ENCODE results near the gene IFI35. TPM values are rescaled to one million over a fixed set of nuclear protein-coding genes. Genes with fewer than 3 reads are reported as not detected.

Gene IFI35
- total RNA-seq, 2 experiments from 2014 or later: 6.3 to 8.6 TPM

DNA sequence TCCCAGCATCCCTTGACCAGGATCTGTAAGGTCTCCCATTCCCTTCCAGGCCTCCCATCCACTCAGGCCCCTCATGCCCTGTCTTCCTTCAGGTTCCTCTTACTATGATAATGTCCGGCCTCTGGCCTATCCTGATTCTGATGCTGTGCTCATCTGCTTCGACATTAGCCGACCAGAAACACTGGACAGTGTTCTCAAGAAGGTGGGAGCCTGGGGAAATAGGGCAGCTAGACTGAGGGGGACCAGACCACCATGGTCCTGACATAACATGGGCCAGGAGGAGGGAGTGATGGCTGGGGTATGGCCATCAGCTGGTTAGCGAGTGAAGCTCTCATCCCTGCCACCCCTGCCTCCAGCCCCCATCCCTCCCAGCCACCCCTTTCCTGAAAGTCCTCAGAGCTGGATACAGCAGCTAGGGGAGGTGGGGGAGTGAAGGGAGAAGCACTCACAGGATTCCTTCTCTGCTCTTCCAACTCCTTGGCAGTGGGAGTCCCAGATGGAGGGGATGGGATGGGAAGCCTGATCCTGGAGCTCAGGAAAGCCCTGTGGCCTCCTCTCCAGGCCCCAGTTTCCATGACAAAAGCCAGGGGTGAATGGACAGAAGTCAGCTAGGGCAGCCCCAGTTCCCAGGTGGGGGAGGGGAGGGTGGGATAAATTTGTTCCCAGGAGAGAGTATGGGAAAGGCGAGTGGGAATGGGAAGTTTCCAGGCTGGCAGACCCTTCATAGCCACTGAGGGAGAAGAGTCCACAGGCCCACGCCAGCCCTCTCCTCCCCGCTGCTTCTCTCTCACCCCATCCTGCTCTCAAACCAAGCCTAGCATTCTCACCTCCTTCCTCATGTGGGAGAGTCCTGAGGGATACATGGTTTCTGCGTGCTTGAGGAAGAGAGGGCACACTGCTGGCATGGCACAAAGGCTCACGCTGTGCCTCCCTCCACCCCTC, 20.8 kb downstream of the IFI35 start:
- no peak overlapping the region for H3K4me3 ChIP-seq (ENCODE audit: low read depth, low read length, poor library complexity, severe bottlenecking)
- no peak overlapping the region for H2AFZ ChIP-seq (ENCODE audit: low read length)
- DNase-seq (ENCODE audit: low spot score): no peak
- TF ChIP-seq, protein P1, sequence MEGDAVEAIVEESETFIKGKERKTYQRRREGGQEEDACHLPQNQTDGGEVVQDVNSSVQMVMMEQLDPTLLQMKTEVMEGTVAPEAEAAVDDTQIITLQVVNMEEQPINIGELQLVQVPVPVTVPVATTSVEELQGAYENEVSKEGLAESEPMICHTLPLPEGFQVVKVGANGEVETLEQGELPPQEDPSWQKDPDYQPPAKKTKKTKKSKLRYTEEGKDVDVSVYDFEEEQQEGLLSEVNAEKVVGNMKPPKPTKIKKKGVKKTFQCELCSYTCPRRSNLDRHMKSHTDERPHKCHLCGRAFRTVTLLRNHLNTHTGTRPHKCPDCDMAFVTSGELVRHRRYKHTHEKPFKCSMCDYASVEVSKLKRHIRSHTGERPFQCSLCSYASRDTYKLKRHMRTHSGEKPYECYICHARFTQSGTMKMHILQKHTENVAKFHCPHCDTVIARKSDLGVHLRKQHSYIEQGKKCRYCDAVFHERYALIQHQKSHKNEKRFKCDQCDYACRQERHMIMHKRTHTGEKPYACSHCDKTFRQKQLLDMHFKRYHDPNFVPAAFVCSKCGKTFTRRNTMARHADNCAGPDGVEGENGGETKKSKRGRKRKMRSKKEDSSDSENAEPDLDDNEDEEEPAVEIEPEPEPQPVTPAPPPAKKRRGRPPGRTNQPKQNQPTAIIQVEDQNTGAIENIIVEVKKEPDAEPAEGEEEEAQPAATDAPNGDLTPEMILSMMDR (conservative IDR thresholded peaks at IDR 0.05; ENCODE audit: low read length): no peak
- no peak for TF ChIP-seq EZH2phosphoT487 (IDR thresholded peaks at IDR 0.05; ENCODE audit: borderline replicate concordance, low read depth, low read length)
- BruUV-seq (replicated peaks): no TSS peak
- ChIA-PET POLR2A (interaction anchor here (0.5 kb wide), 1 partner anchor 304 kb away, joined by 4 read pairs; no protein-coding TSS in a partner anchor), CTCF (ENCODE audit: unreplicated experiment) (no interaction called here)
- no peaks in the 10 kb centered on the region for H3K9me3 ChIP-seq (ENCODE audit: low read length)
- no peaks in the 10 kb centered on the region for H3K36me3 ChIP-seq (ENCODE audit: insufficient read depth, low read length)
- no peak overlapping the region for H3K27ac ChIP-seq (ENCODE audit: low read depth, low read length, poor library complexity, severe bottlenecking)
- H3K9me2 ChIP-seq (ENCODE audit: insufficient read depth, low read length): no peaks in the 10 kb centered on the region
- H4K20me1 ChIP-seq (ENCODE audit: insufficient read depth, low read length): no peaks in the 10 kb centered on the region
- no peak overlapping the region for H3K4me2 ChIP-seq (ENCODE audit: low read length)
- no peaks in the 10 kb centered on the region for H3K79me2 ChIP-seq (ENCODE audit: insufficient read depth, low read depth, low read length)
- intact Hi-C loops (cut with micrococcal nuclease; ENCODE audit: unreplicated experiment): no loop called here
- peaks cover 14% of the 10 kb centered on the region for H3K4me1 ChIP-seq (ENCODE audit: insufficient read depth, low read length, poor library complexity, severe bottlenecking)

DNA sequence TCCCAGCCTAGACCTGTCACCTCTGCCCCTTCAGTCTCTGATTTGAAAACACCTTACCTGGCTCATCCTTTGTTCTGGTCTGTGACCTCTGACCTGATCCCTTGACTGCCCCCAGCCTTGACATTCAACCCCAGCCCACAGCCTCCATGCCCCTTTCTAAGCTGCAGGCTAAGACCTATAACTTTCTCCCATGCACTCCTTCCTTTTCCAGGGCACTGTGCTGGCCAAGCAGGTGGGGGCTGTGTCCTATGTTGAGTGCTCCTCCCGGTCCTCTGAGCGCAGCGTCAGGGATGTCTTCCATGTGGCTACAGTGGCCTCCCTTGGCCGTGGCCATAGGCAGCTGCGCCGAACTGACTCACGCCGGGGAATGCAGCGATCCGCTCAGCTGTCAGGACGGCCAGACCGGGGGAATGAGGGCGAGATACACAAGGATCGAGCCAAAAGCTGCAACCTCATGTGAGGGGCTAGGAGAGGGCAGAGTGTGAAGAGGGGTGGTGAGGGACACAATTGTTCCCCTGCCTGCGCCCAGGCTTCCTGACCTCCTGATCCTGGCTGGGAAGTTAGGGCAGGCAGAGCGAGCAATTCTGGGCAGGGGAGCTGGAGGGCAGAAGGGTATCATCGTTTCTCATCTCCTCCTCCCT, 21.8 kb downstream of the IFI35 start:
- ChIA-PET CTCF (ENCODE audit: unreplicated experiment) (no interaction called here), POLR2A (interaction anchor here (0.6 kb wide), 1 partner anchor 280 kb away, joined by 4 read pairs; no protein-coding TSS in a partner anchor)
- H3K79me2 ChIP-seq (ENCODE audit: insufficient read depth, low read depth, low read length): no peaks in the 10 kb centered on the region
- no TSS peak for BruUV-seq (replicated peaks)
- TF ChIP-seq, protein P1 (conservative IDR thresholded peaks at IDR 0.05; ENCODE audit: low read length): no peak
- TF ChIP-seq EZH2phosphoT487 (IDR thresholded peaks at IDR 0.05; ENCODE audit: borderline replicate concordance, low read depth, low read length): no peak
- DNase-seq (ENCODE audit: low spot score): no peak
- H3K36me3 ChIP-seq (ENCODE audit: insufficient read depth, low read length): no peaks in the 10 kb centered on the region
- intact Hi-C loops (cut with micrococcal nuclease; ENCODE audit: unreplicated experiment): no loop called here
- H4K20me1 ChIP-seq (ENCODE audit: insufficient read depth, low read length): no peaks in the 10 kb centered on the region
- H3K4me3 ChIP-seq (ENCODE audit: low read depth, low read length, poor library complexity, severe bottlenecking): no peak overlapping the region
- peaks cover 10% of the 10 kb centered on the region for H3K4me1 ChIP-seq (ENCODE audit: insufficient read depth, low read length, poor library complexity, severe bottlenecking)
- no peaks in the 10 kb centered on the region for H3K9me2 ChIP-seq (ENCODE audit: insufficient read depth, low read length)
- H3K9me3 ChIP-seq (ENCODE audit: low read length): no peaks in the 10 kb centered on the region
- H3K27ac ChIP-seq (ENCODE audit: low read depth, low read length, poor library complexity, severe bottlenecking): no peak overlapping the region
- no peak overlapping the region for H2AFZ ChIP-seq (ENCODE audit: low read length)
- no peak overlapping the region for H3K4me2 ChIP-seq (ENCODE audit: low read length)
